Sciatic nerve (tissue), 2 donors: ENCODE results near the gene CRADD. TPM values are rescaled to one million over a fixed set of nuclear protein-coding genes. Genes with fewer than 3 reads are reported as not detected.
"Not testable (repeated sequence)": the region's sequence is repeated elsewhere in the genome, so short reads cannot be mapped to it uniquely, and the experiment has no call there.

Source experiments
- ATAC-seq: fragments of 200-7000 bp; cut with Tn5 transposase; one replicate; pipeline ENCODE4 v1.9.1; 2020; ENCODE audit warnings: mild to moderate bottlenecking, moderate library complexity
- DNase-seq: peaks from one replicate; pipeline ENCODE4 v3.0.0-alpha.2; 2020; ENCODE audit warnings: low spot score
- intact Hi-C: fragments of 100-400 bp; cut with DNase I; formaldehyde crosslinking; loops from one replicate; pipeline ENCODE4 v1.14.2; 2022
- total RNA-seq: library from RNA; stranded (reverse); fragmentation: NEBNext Ultra II Directional; extraction: Animal tissue kit (Norgen Biotek cat#: 25700); gene quantifications from one replicate; pipeline ENCODE4 v1.2.1, GENCODE V29; 2021
- donor health status: DM: no; HTN: no; CAD: no.
- donor health status: DM: no; HTN: no; CAD: no.

Gene CRADD
- total RNA-seq, 1 donor from 2014 or later, result 20.6 TPM

DNA sequence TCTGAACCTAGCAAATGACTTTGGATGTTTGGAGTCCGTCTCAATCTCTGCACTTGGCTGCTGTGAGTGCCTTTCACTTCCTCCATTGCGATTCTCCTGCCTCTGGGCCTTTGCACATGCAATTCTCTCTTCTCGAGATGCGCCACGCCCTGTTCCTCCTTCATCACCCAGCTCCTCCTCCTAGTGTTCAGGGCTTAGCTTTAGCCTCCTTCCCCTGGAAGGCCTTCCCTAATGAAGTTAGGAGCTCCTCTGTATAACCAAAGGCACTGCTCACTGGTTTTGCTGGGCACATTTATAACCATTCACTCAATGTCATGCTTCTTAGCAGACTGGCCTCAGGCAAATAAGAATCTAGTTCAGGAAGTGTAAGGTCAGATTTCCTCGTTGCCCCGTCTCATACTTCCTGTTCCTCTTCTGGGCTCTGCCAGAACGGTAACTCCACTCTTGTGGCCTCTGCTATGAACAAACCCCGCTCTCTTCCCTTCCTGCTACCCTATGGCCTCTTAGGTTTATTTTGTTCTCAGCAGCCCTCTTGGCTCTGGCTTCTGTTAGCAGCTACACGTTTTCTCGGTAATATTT lies 171.4 kb downstream of the CRADD start:
- intact Hi-C loops, result no loop called here
- ATAC-seq, result peak; percentile 42
- no peak for DNase-seq

- intact Hi-C loops, result no loop called here
- DNase-seq (no peak), ATAC-seq (no peak)
Observed at GRCh38 chr12:93849946-93850345, 172.8 kb downstream of the CRADD start.

DNA sequence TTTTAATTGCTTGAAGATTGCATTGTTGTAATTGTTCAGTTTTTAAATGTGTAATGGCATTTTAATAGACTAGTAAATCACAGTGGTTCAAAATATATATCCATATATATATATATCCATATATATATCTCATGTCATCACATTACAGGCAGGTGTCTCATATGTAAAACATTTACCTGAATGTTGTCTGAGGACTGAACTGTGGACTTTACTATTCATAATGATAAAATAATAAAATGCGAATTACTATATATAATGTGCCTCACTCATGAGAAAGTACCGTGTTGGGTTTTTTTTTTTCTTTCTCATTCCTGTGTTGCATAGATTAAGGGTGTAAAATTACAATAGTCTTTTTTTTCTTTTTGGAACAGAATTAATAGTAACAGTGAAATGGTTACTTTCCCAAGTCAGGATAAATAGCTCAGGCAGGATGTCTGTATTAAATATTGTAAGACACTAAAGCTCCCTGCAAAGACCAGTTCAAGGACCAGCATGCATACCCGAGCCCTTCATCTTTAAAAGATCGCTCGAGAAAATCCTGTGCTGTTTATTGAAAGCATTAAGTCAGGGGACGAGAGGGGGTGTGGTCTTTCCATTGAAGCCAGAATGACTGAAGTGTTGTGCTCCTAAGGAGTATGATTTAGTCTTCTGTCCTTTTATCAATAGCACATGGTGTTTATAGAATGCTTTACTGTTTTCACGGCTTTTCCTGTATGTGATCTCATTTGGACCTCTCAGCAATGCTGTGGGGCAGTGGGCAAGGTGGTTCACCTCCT lies 173.5 kb downstream of the CRADD start:
- intact Hi-C loops, result no loop called here
- DNase-seq, result no peak
- ATAC-seq, result no peak

DNA sequence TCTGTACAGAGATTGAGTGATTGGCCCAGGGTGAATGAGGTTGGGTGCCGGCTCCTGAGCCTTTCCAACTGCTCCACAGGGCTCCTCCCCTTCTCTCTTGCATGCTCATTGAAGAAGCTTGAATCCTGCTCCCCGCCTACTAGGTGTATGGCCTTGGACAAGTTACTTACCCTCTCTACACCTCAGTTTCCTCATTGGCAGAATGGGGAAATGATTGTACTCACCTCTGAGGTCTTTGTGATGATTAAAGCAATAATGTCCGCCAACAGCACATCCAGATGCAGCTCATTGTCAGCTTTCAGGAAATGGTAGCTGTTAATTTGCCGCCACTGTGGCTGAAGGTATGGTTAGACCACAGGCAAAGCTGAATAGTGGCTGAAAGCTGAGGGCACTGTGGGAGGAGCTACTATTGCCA lies 174.1 kb downstream of the CRADD start:
- ATAC-seq, result no peak
- intact Hi-C loops, result no loop called here

DNA sequence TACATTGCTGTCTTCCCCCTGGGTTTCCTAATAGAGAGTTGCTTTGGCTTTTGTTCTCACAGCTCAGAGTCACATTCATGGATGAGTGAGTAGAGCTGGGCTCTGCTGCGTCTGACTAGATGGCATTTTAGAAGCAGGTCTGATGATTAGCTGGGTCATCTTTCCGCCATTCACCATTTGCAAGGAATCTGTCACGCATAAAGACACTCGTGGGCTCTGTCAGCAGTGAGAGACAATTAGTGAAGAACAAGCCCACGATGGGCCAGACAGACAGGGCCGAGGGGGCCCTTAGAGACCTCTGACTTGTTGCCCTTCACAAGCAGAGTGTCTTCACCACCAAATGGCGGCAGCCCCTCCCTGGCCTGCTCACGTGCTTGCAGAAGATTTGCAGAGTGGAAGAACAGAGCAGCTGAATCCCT lies 175.0 kb downstream of the CRADD start:
- ATAC-seq, result no peak
- no peak for DNase-seq
- intact Hi-C loops, result no loop called here

More for the DNA sequence above, 174.1 kb downstream of the CRADD start:
- DNase-seq, result no peak

DNA sequence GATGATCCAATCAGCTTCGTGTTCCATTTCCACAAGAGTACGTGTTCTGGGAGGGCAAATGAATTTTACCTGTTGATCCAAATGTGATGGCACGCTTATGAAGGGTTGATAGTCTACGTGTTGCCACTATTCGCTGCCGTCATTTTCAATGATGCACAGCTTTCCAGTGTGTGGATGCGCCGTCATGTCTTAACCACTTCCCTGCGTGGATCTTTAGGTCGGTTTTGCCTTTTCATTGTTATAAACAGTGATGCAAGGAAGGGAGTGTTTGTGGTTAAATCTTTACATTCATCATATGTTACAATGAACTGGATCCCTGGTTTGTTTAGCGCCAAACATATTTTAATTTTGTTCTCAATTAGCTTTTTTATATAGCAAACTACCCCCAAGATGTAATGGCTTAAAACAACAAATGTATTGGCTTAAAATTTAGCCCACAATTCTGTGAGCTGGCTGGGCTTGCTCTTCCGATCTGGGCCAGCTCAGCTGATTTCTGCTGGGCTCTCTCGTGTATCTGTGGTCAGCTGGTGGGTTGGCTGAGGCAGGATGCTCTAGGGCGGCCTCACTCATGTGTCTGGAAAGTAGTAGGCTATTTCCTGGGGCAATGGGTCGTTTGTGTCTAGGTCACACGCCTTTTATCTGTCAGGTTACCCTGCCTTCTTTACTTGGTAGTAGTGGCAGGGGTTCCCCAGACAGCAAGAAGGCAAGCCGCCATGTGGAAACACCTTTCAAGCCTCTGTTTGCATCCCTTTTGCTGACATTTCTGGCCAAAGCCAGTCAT lies 176.7 kb downstream of the CRADD start:
- no peak for DNase-seq
- peak; percentile 54 for ATAC-seq
- intact Hi-C loops, result no loop called here

- intact Hi-C loops, result no loop called here
- no peak for DNase-seq
- no peak for ATAC-seq
Observed at GRCh38 chr12:93855261-93855660, 178.1 kb downstream of the CRADD start.

DNA sequence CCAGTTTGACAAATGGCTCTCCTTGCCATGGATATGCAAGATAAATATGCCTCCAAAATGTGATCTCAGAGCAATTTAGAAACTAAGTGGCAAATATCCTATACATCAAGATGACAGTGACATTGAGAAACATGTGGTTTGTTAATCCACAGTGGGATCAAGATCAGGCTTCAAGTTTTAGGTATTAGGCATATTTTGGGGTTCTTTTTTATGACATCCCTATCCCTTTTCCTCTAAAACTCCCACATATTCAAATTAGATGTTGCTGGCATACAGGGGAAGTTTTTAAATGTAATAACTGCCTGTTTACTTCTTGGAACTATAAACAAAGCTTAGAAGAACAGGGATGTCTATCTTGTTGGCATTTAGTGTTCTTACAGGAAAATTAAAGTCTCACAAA lies 179.4 kb downstream of the CRADD start:
- intact Hi-C loops, result no loop called here
- ATAC-seq (no peak), DNase-seq (no peak)

- ATAC-seq, result peak; percentile 20
- intact Hi-C loops, result no loop called here
- DNase-seq, result no peak
Observed at GRCh38 chr12:93857279-93857938, 180.2 kb downstream of the CRADD start.

GRCh38 chr12:93857991-93858447 lies 180.8 kb downstream of the CRADD start:
- no peak for DNase-seq
- peak; percentile 66 for ATAC-seq
- intact Hi-C loops, result no loop called here

DNA sequence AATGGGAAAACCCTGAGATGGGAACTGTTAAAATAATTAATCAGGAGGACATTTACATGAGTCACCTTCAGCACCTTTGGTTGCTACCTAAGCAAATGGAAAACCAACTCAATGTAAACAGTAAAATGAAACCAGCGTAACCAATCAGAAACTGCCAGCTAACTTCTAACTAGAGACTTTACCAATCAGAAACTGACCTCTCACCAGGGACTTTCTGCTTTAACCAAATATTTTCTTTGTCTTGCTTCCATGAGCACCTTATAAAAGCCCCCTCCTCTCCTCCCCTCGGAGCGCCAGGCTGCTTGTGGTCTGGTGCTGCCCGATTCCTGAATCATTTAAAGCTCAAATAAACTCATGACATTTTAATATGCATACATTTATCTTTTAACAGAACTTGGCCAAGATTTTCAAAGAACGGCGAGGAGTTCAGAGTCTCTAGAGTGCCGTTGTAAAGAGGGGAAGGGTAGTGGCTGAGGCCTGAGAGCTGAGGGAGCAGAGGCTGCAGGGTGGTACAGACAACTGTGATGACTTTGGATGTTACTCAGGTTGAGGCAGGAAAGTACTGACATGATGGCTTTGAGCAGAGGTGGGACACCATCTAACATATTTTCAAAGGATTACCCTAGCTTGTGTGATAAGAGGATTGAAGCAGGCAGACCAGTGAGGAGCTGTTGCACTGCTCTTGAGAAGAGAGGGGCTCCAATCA lies 183.6 kb downstream of the CRADD start:
- no peak for ATAC-seq
- intact Hi-C loops, result no loop called here
- no peak for DNase-seq

DNA sequence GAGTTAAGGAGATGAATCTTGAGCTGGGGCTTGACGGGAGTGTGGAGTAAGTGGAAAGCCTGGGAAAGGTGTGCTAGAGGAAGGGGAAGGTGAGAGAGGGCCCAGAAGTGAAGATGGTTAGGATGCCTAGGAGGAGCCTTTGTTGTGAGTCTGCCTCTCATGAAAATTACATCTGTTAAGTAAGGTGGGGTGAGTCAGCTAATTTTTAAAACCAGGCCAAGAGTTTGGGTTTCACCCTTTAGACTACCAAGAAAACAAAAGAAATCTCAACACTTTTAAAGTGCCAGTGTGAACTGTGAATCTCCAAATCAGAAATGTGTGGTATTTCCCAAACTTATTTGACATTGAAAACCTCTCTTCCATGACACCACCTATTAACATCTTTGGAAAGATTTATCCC lies 185.2 kb downstream of the CRADD start:
- ATAC-seq, result no peak

DNA sequence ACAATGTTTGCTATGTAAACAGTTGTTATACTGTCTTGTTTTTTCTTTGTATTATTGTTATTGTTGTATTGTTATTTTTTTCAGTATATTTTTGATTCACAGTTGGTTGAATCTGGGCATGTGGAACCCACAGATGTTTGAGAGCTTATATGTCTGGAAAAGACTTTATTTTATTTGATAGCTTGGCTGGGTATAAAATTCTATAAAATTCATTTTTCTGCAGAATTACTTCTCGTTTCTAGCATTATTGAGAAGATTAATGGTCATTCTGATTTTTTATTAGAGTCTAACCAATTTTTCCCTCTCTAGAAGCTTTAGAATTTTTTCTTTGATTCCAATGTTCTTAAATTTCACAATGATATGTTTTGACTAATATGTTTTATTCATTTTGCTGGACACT lies 188.6 kb downstream of the CRADD start:
- intact Hi-C loops, result no loop called here
- ATAC-seq, result no peak
- DNase-seq, result no peak

More for the DNA sequence above, 185.2 kb downstream of the CRADD start:
- intact Hi-C loops, result no loop called here
- DNase-seq, result no peak

DNA sequence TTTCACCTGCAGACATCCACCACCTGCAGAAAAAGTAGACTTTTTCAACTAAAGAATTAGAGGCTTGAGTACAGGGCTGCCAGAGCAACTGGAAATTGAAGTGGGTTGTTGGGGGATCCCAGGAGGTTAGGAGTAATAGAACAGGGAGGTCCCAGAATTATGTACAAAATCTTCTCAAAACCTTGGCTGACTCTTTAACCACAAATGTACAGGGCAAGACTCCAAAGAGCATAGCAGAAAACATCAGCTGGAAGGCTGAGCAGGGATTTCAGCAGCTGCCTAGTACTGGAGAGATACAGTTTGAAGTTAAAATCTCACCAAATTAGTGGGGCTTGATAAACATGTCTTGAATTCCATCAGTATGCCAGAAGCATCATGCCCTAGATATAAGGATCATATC lies 191.6 kb downstream of the CRADD start:
- DNase-seq (no peak), ATAC-seq (peak; percentile 96)
- intact Hi-C loops, result no loop called here

GRCh38 chr12:93870020-93870795 lies 193.0 kb downstream of the CRADD start:
- peak; percentile 76 for ATAC-seq
- no peak for DNase-seq
- intact Hi-C loops, result no loop called here

- intact Hi-C loops, DNase-seq, ATAC-seq: not testable (repeated sequence)
Observed at GRCh38 chr12:93871566-93871965, 194.4 kb downstream of the CRADD start.

GRCh38 chr12:93873561-93873960 lies 196.4 kb downstream of the CRADD start:
- intact Hi-C loops, result no loop called here
- DNase-seq (no peak), ATAC-seq (no peak)

- ATAC-seq (no peak), DNase-seq (no peak)
- intact Hi-C loops, result no loop called here
Observed at GRCh38 chr12:93875157-93875556, 198.0 kb downstream of the CRADD start.
